Type B pancreatic cell (in vitro differentiated cells): ENCODE data around the gene DUSP12. TPM values are rescaled to one million over a fixed set of nuclear protein-coding genes. Genes with fewer than 3 reads are reported as not detected.

Experiments
- DNase-seq: peaks from one replicate; pipeline ENCODE4 v3.0.0; 2021; ENCODE audit warnings: mixed read lengths; ENCODE audit not compliant: unreplicated experiment; ENCODE audit errors: extremely low spot score
- H3K27ac Mint-ChIP-seq: 2 replicates; pipeline ENCODE4 v1.8.0; 2021; ENCODE audit warnings: mild to moderate bottlenecking, mixed read lengths
- H3K27me3 Mint-ChIP-seq: 2 replicates; pipeline ENCODE4 v1.8.0; 2021; ENCODE audit warnings: mixed read lengths
- H3K36me3 Mint-ChIP-seq: 2 replicates; pipeline ENCODE4 v1.8.0; 2021; ENCODE audit warnings: mixed read lengths
- H3K4me1 Mint-ChIP-seq: one replicate; pipeline ENCODE4 v1.8.0; 2021; ENCODE audit warnings: mixed read lengths; ENCODE audit not compliant: unreplicated experiment
- H3K4me3 Mint-ChIP-seq: 2 replicates; pipeline ENCODE4 v1.8.0; 2021; ENCODE audit warnings: mild to moderate bottlenecking, mixed read lengths
- H3K9me3 Mint-ChIP-seq: 2 replicates; pipeline ENCODE4 v1.8.0; 2021; ENCODE audit warnings: mixed read lengths
- total RNA-seq: library from RNA; stranded (reverse); gene quantifications from 2 replicates; pipeline ENCODE4 v1.2.1, GENCODE V29; 2021; ENCODE audit warnings: low replicate concordance
- TF ChIP-seq, protein P1 (sequence below): fragments of 200-600 bp; sonication (generic); conservative IDR thresholded peaks from 2 replicates; pipeline ENCODE4 v1.5.0; 2021; ENCODE audit warnings: antibody characterized with exemption, mild to moderate bottlenecking

The DUSP12 gene
- total RNA-seq, 1 donor from 2014 or later = 34.0 TPM

DNA sequence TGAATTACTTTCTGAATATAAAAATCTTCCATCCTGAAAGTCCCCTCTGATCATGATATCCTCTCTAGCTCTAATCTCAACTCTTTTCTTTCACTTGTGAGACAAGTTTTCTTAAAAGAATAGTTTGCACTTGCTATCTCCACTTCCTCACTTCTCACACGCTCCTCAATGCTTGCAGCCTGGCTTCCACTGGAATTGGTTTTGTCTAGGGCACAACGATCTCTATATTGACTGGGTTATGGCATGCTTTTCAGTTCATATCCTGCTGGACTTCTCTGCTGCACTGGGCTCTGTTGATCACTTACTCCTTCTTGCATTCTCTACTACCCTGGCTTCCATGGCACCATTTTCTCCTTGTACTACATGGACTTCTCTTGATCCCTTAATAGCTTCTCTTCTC lies 42.1 kb upstream of the DUSP12 start:
- Mint-ChIP-seq H3K4me1 (no peaks in the 10 kb centered on the region), H3K36me3 (no peaks in the 10 kb centered on the region), H3K9me3 (no peaks in the 10 kb centered on the region), H3K27me3 (peaks cover 22% of the 10 kb centered on the region), H3K4me3 (no peak overlapping the region), H3K27ac (no peak overlapping the region)
- no peak for DNase-seq
- TF ChIP-seq, protein P1, sequence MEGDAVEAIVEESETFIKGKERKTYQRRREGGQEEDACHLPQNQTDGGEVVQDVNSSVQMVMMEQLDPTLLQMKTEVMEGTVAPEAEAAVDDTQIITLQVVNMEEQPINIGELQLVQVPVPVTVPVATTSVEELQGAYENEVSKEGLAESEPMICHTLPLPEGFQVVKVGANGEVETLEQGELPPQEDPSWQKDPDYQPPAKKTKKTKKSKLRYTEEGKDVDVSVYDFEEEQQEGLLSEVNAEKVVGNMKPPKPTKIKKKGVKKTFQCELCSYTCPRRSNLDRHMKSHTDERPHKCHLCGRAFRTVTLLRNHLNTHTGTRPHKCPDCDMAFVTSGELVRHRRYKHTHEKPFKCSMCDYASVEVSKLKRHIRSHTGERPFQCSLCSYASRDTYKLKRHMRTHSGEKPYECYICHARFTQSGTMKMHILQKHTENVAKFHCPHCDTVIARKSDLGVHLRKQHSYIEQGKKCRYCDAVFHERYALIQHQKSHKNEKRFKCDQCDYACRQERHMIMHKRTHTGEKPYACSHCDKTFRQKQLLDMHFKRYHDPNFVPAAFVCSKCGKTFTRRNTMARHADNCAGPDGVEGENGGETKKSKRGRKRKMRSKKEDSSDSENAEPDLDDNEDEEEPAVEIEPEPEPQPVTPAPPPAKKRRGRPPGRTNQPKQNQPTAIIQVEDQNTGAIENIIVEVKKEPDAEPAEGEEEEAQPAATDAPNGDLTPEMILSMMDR = no peak

DNA sequence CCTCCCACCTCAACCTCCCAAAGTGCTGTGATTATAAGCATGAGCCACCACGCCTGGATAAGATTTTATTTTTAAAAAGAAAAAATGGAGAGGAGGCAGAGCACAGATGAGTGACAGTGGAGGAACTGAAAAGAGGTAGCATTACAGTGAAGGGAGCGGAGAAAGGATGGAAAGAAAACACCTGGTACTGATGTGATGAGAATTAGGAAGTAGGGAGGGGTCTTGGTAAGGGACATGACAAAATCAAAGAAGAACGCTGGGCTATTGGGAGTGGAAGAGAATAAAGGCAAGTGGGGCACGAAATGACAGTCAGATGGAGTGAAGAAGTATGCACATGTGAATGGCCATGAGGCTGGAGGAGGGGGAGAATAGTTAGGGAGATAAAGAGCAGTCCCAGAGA lies 40.2 kb upstream of the DUSP12 start:
- DNase-seq = no peak
- Mint-ChIP-seq H3K4me1 (no peaks in the 10 kb centered on the region), H3K36me3 (no peaks in the 10 kb centered on the region), H3K27me3 (peaks cover 22% of the 10 kb centered on the region), H3K4me3 (no peak overlapping the region), H3K27ac (no peak overlapping the region), H3K9me3 (no peaks in the 10 kb centered on the region)
- TF ChIP-seq, protein P1 = no peak

DNA sequence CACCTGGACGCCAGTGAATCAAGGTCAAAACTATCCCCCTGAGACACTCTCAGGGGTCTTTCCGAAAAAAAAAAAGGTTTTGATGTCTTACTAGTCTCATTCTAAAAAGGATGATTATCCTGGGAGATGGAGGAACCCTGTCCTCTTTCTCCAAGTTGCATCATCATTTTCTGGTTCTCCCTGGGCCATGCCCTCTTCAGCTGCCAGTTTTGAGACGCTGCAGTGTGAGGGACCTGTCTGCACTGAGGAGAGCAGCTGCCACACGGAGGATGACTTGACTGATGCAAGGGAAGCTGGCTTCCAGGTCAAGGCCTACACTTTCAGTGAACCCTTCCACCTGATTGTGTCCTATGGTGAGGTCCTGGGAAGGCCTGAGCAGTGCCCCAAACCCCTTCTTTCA lies 39.0 kb upstream of the DUSP12 start:
- Mint-ChIP-seq H3K36me3 (no peaks in the 10 kb centered on the region), H3K27ac (no peak overlapping the region), H3K27me3 (peaks cover 29% of the 10 kb centered on the region)

DNA sequence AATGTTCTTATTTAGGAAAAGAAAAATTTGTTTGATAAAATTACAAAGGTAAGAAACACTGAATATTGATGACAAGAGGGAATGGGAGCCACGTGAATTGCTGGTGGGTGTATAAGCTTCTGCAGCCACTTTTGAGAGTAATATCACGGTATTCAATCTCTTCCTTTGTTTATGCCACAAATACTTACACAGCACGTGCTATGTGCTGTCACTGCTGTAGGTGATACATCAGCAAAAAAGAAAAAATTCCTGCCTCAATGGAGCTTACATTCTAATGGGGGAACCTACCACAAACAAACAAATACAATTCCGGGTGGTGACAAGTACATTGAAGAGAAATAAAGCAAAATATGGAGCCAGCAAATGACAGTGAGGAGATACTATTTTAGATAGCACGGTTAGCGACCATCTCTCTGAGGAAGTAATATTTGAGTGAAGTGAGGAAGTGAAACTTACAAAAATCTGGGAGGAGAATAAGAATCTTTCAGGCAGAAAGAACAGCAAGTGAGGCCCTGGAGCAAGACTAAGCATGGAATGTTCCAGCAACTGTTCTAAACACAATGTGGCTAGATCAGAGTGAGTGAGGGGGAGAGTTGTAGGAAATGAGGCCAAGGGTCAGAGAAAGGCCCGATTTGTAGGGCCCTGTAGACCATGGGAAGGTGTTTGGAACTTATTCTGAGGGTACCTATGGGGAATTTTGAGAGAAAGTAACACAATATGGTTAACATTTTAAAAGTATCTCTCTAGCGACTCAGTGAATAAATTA lies 30.8 kb upstream of the DUSP12 start:
- TF ChIP-seq, protein P1 = no peak
- DNase-seq = no peak
- Mint-ChIP-seq H3K27me3 (peaks cover 69% of the 10 kb centered on the region), H3K9me3 (no peaks in the 10 kb centered on the region), H3K4me3 (no peak overlapping the region), H3K27ac (no peak overlapping the region), H3K4me1 (no peaks in the 10 kb centered on the region), H3K36me3 (no peaks in the 10 kb centered on the region)

More for the DNA sequence above, 39.0 kb upstream of the DUSP12 start:
- no peaks in the 10 kb centered on the region for H3K9me3 Mint-ChIP-seq
- no peaks in the 10 kb centered on the region for H3K4me1 Mint-ChIP-seq
- H3K4me3 Mint-ChIP-seq = no peak overlapping the region
- no peak for DNase-seq
- TF ChIP-seq, protein P1 = no peak

DNA sequence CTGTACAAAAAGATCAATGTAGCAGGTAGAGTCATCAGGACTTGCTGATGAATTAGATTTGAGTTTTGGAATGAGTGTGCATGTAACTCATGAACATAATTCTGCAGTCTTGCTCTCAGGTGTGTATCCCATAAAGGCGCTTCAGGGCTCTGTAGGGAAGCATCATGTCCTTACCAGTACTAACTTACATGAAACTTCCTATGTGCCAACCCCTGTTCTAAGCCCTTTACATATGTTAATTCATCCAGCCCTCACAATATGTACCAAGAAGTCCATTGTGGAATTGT lies 30.3 kb upstream of the DUSP12 start:
- peaks cover 74% of the 10 kb centered on the region for H3K27me3 Mint-ChIP-seq
- no peaks in the 10 kb centered on the region for H3K36me3 Mint-ChIP-seq
- H3K4me1 Mint-ChIP-seq = no peaks in the 10 kb centered on the region
- no peaks in the 10 kb centered on the region for H3K9me3 Mint-ChIP-seq
- H3K4me3 Mint-ChIP-seq = no peak overlapping the region
- DNase-seq = no peak
- no peak overlapping the region for H3K27ac Mint-ChIP-seq
- TF ChIP-seq, protein P1 = no peak

DNA sequence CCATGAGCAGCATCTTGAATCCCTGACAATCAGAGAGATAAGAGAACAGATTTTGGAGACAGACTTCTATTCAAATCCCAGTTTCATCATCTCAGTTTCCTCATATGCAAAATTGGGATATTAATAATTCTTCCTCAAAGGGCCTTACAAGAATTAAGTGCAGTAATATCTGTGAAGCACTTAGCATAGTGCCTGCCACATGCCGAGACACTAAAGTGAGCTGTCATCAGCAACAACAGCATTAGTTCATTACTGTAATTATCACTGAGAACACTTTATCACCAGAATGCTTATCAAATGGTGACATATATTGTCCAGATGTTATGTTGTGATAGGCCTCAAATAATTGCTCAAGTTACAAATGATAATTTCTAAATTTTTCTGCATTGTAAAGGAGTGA lies 29.2 kb upstream of the DUSP12 start:
- Mint-ChIP-seq H3K36me3 (no peaks in the 10 kb centered on the region), H3K9me3 (no peaks in the 10 kb centered on the region), H3K4me1 (no peaks in the 10 kb centered on the region), H3K4me3 (no peak overlapping the region), H3K27ac (no peak overlapping the region), H3K27me3 (peaks cover 74% of the 10 kb centered on the region)
- TF ChIP-seq, protein P1 = no peak
- no peak for DNase-seq
